Muscle of leg (tissue), 16 donors: ENCODE data around the gene RPS28. TPM values are rescaled to one million over a fixed set of nuclear protein-coding genes. Genes with fewer than 3 reads are reported as not detected.
"Not testable (repeated sequence)": the region's sequence is repeated elsewhere in the genome, so short reads cannot be mapped to it uniquely, and the experiment has no call there.

Experiments used
- DNase-seq: peaks from one replicate; pipeline ENCODE4 v3.0.0; 2013
- H3K27ac ChIP-seq: one replicate; pipeline ENCODE4 v1.5.1; 2013; ENCODE audit warnings: mild to moderate bottlenecking, low read length, control low read depth
- H3K27me3 ChIP-seq: one replicate; pipeline ENCODE4 v1.6.1; 2013; ENCODE audit warnings: low read length; ENCODE audit not compliant: control insufficient read depth, insufficient read depth
- H3K36me3 ChIP-seq: one replicate; pipeline ENCODE4 v1.6.1; 2013; ENCODE audit warnings: low read length; ENCODE audit not compliant: control insufficient read depth, insufficient read depth
- H3K4me1 ChIP-seq: one replicate; pipeline ENCODE4 v1.6.1; 2013; ENCODE audit warnings: low read length; ENCODE audit not compliant: control insufficient read depth, insufficient read depth
- H3K4me3 ChIP-seq: one replicate; pipeline ENCODE4 v1.5.1; 2013; ENCODE audit warnings: low read length, control low read depth
- H3K9me3 ChIP-seq: replicated peaks from 2 replicates; pipeline ENCODE4 v1.6.1; 2013; ENCODE audit warnings: low read depth, low read length; ENCODE audit not compliant: control insufficient read depth
- WGBS: methylation state at CpG from one replicate; pipeline ENCODE4 v1.1.5; 2013; ENCODE audit warnings: missing lambda C conversion rate; ENCODE audit not compliant: insufficient coverage; 5-methylcytosine and 5-hydroxymethylcytosine counted together
- long read RNA-seq, 11 donors: transcript quantifications; one replicate each; lab custom pipeline, GENCODE V29; 2026
- polyA plus RNA-seq, 8 donors: library from polyadenylated mRNA; unstranded; fragments of 120-200 nt; gene quantifications; one replicate each; pipeline versions ENCODE4 v1.2.1 to v1.2.3, GENCODE V29; 2013; ENCODE audit warnings: inconsistent platforms in 1 of 8, low replicate concordance in 1 of 8; ENCODE audit not compliant: insufficient read length in 8 of 8, insufficient read depth in 1 of 8
- total RNA-seq: library from RNA; stranded (reverse); fragments of 120-200 nt; gene quantifications from one replicate; pipeline ENCODE4 v1.2.4, GENCODE V29; 2013

RPS28 gene
- total RNA-seq = 1,487 TPM
- 100 to 1,000 TPM; 640 to 903 (median 690) TPM for polyA plus RNA-seq
- long read RNA-seq, donor 1, transcript RPS28-203 (4 exons, 1,326 nt) = major isoform, 94 of 107 reads
- long read RNA-seq, donor 1, partial matches to known transcripts = 9 of 107 reads
- long read RNA-seq, donor 1, other reads (novel, unspliced or antisense) = 0 of 107 reads
- long read RNA-seq, donor 2, transcript RPS28-203 (4 exons, 1,326 nt) = major isoform, 18 of 26 reads
- long read RNA-seq, donor 2, partial matches to known transcripts = 5 of 26 reads
- long read RNA-seq, donor 2, other reads (novel, unspliced or antisense) = 0 of 26 reads
- long read RNA-seq, donor 3, transcript RPS28-203 (4 exons, 1,326 nt) = major isoform, 125 of 147 reads
- long read RNA-seq, donor 3, partial matches to known transcripts = 17 of 147 reads
- long read RNA-seq, donor 3, other reads (novel, unspliced or antisense) = 0 of 147 reads
- long read RNA-seq, donor 4, transcript RPS28-203 (4 exons, 1,326 nt) = major isoform, 194 of 224 reads
- long read RNA-seq, donor 4, partial matches to known transcripts = 26 of 224 reads
- long read RNA-seq, donor 4, other reads (novel, unspliced or antisense) = 0 of 224 reads
- long read RNA-seq, donor 5, transcript RPS28-204 (2 exons, 912 nt) = minor isoform, 7 of 308 reads
- long read RNA-seq, donor 5, transcript RPS28-203 (4 exons, 1,326 nt) = major isoform, 245 of 308 reads
- long read RNA-seq, donor 5, partial matches to known transcripts = 52 of 308 reads
- long read RNA-seq, donor 5, other reads (novel, unspliced or antisense) = 0 of 308 reads
- long read RNA-seq, donor 6, transcript RPS28-204 (2 exons, 912 nt) = minor isoform, 5 of 304 reads
- long read RNA-seq, donor 6, transcript RPS28-203 (4 exons, 1,326 nt) = major isoform, 248 of 304 reads
- long read RNA-seq, donor 6, partial matches to known transcripts = 46 of 304 reads
- long read RNA-seq, donor 6, other reads (novel, unspliced or antisense) = 0 of 304 reads
- long read RNA-seq, donor 7, transcript RPS28-203 (4 exons, 1,326 nt) = major isoform, 263 of 323 reads
- long read RNA-seq, donor 7, partial matches to known transcripts = 48 of 323 reads
- long read RNA-seq, donor 7, other reads (novel, unspliced or antisense) = 9 of 323 reads
- long read RNA-seq, donor 8, transcript RPS28-203 (4 exons, 1,326 nt) = major isoform, 187 of 272 reads
- long read RNA-seq, donor 8, partial matches to known transcripts = 80 of 272 reads
- long read RNA-seq, donor 8, other reads (novel, unspliced or antisense) = 0 of 272 reads
- long read RNA-seq, donor 9, transcript RPS28-203 (4 exons, 1,326 nt) = major isoform, 177 of 397 reads
- long read RNA-seq, donor 9, partial matches to known transcripts = 215 of 397 reads
- long read RNA-seq, donor 9, other reads (novel, unspliced or antisense) = 0 of 397 reads
- long read RNA-seq, donor 10, transcript RPS28-203 (4 exons, 1,326 nt) = major isoform, 150 of 234 reads
- long read RNA-seq, donor 10, transcript RPS28-204 (2 exons, 912 nt) = minor isoform, 5 of 234 reads
- long read RNA-seq, donor 10, partial matches to known transcripts = 77 of 234 reads
- long read RNA-seq, donor 10, other reads (novel, unspliced or antisense) = 0 of 234 reads
- long read RNA-seq, donor 11, transcript RPS28-203 (4 exons, 1,326 nt) = major isoform, 271 of 316 reads
- long read RNA-seq, donor 11, transcript RPS28-204 (2 exons, 912 nt) = minor isoform, 6 of 316 reads
- long read RNA-seq, donor 11, partial matches to known transcripts = 28 of 316 reads
- long read RNA-seq, donor 11, other reads (novel, unspliced or antisense) = 6 of 316 reads

GRCh38 chr19:8321067-8321985 lies at the start of gene RPS28, which contains the start of gene NDUFA7:
Gene RPS28 (plus strand): TSS chr19:8321496. CDS start chr19:8321531, 35 bp downstream.
Gene NDUFA7 (minus strand): TSS chr19:8321375. CDS start chr19:8321358, 17 bp downstream.
- Histone ChIP-seq H3K9me3 (no peaks in the 10 kb centered on the region), H3K36me3 (peaks cover 30% of the 10 kb centered on the region), H3K27me3 (no peaks in the 10 kb centered on the region), H3K27ac (peak within 1 kb of the TSS; percentile 91), H3K4me1 (peaks cover 23% of the 10 kb centered on the region), H3K4me3 (peak within 1 kb of the TSS; percentile 87)
- under 1% methylated on average over 71 of the region's 72 CpGs for WGBS
- peak; percentile 98 for DNase-seq

GRCh38 chr19:8276508-8276907 lies 44.8 kb upstream of the RPS28 start:
- H3K9me3 ChIP-seq, H3K27ac ChIP-seq, H3K36me3 ChIP-seq, DNase-seq, H3K27me3 ChIP-seq, H3K4me3 ChIP-seq, H3K4me1 ChIP-seq: not testable (repeated sequence)
- no CpG with 5 or more reads among the region's 9 CpGs for WGBS

- DNase-seq, H3K9me3 ChIP-seq, H3K4me3 ChIP-seq, H3K4me1 ChIP-seq, H3K27ac ChIP-seq, H3K36me3 ChIP-seq, H3K27me3 ChIP-seq: not testable (repeated sequence)
- WGBS = no CpG with 5 or more reads among the region's 9 CpGs
Observed at GRCh38 chr19:8291337-8291736, 30.0 kb upstream of the RPS28 start.

GRCh38 chr19:8302357-8302691 lies 19.0 kb upstream of the RPS28 start:
- H3K27me3 ChIP-seq = no peaks in the 10 kb centered on the region
- WGBS = 80% methylated on average over 5 of the region's 11 CpGs

GRCh38 chr19:8302734-8303133 lies 18.6 kb upstream of the RPS28 start:
- Histone ChIP-seq H3K27ac (no peak overlapping the region), H3K4me1 (peaks cover 15% of the 10 kb centered on the region), H3K27me3 (peaks cover 1% of the 10 kb centered on the region), H3K4me3 (no peak overlapping the region), H3K36me3 (peaks cover 8% of the 10 kb centered on the region), H3K9me3 (no peaks in the 10 kb centered on the region)
- 63% methylated on average over 2 of the region's 7 CpGs for WGBS
- no peak for DNase-seq

More at GRCh38 chr19:8302357-8302691, 19.0 kb upstream of the RPS28 start:
- no peak for DNase-seq
- no peak overlapping the region for H3K4me3 ChIP-seq
- no peak overlapping the region for H3K27ac ChIP-seq
- H3K9me3 ChIP-seq = no peaks in the 10 kb centered on the region
- H3K4me1 ChIP-seq = peaks cover 11% of the 10 kb centered on the region
- peaks cover 8% of the 10 kb centered on the region for H3K36me3 ChIP-seq

- peaks cover 3% of the 10 kb centered on the region for H3K27me3 ChIP-seq
- H3K4me3 ChIP-seq = no peak overlapping the region
- DNase-seq = no peak
- peaks cover 14% of the 10 kb centered on the region for H3K36me3 ChIP-seq
- peaks cover 27% of the 10 kb centered on the region for H3K4me1 ChIP-seq
- WGBS = 76% methylated on average over 33 of the region's 33 CpGs
- no peaks in the 10 kb centered on the region for H3K9me3 ChIP-seq
- no peak overlapping the region for H3K27ac ChIP-seq
Observed at GRCh38 chr19:8304841-8305621, 16.3 kb upstream of the RPS28 start.

- Histone ChIP-seq H3K36me3 (peaks cover 22% of the 10 kb centered on the region), H3K27me3 (peaks cover 3% of the 10 kb centered on the region), H3K4me1 (peaks cover 27% of the 10 kb centered on the region), H3K4me3 (no peak overlapping the region), H3K27ac (no peak overlapping the region), H3K9me3 (no peaks in the 10 kb centered on the region)
- WGBS = 57% methylated on average over 2 of the region's 4 CpGs
- no peak for DNase-seq
Observed at GRCh38 chr19:8305798-8306197, 15.5 kb upstream of the RPS28 start.
